Panc1 (cell line): ENCODE results near the gene NOS3. TPM values are rescaled to one million over a fixed set of nuclear protein-coding genes. Genes with fewer than 3 reads are reported as not detected.

ENCODE experiments used
- ATAC-seq: fragments of 200-7000 bp; cut with Tn5 transposase; 2 replicates; pipeline ENCODE4 v1.9.1; 2020; ENCODE audit warnings: mild to moderate bottlenecking, moderate library complexity
- BruUV-seq: library from RNA; stranded (reverse); fragments of 400-500 nt; replicated peaks from 2 replicates; lab custom pipeline; 2021; lab: Mats Ljungman, UMichigan
- CTCF ChIA-PET: fragments of 300-600 bp; sonication (Branson Sonifier 250); formaldehyde crosslinking; loops from one replicate; lab custom pipeline; 2022; ENCODE audit warnings: antibody characterized with exemption; lab: Charles Lee
- POLR2A ChIA-PET: fragments of 300-600 bp; sonication (Branson Sonifier 250); formaldehyde crosslinking; loops from one replicate; lab custom pipeline; 2022; ENCODE audit warnings: antibody characterized with exemption; lab: Charles Lee
- DNase-seq: peaks from one replicate; pipeline ENCODE4 v3.0.0-alpha.2; 2010; ENCODE audit warnings: low read depth, low spot score
- H3K27ac ChIP-seq: 2 replicates; pipeline ENCODE4 v1.5.1; 2011; ENCODE audit warnings: mild to moderate bottlenecking, low read length, inconsistent platforms
- H3K27me3 ChIP-seq: fragments of 200-500 bp; sonication (Bioruptor generic); 2 replicates; pipeline ENCODE4 v1.6.0; 2014; ENCODE audit warnings: low read length, inconsistent platforms; ENCODE audit not compliant: control insufficient read depth, insufficient read depth
- H3K36me3 ChIP-seq: fragments of 200-500 bp; sonication (Bioruptor generic); 2 replicates; pipeline ENCODE4 v1.5.1; 2014; ENCODE audit warnings: inconsistent platforms, mild to moderate bottlenecking, low read length, moderate library complexity; ENCODE audit not compliant: control insufficient read depth, insufficient read depth
- H3K4me1 ChIP-seq: 2 replicates; pipeline ENCODE4 v1.5.1; 2011; ENCODE audit warnings: inconsistent platforms, mild to moderate bottlenecking, low read length, moderate library complexity; ENCODE audit not compliant: control insufficient read depth, insufficient read depth
- H3K4me3 ChIP-seq, 2 experiments: 2 replicates each; pipeline ENCODE4 v1.5.1; 2011 to 2012; ENCODE audit warnings: low read depth in 2 of 2, low read length in 2 of 2, mild to moderate bottlenecking in 2 of 2, inconsistent platforms in 1 of 2, moderate library complexity in 1 of 2
- H3K9me3 ChIP-seq: fragments of 200-500 bp; sonication (Bioruptor generic); 2 replicates; pipeline ENCODE4 v1.5.1; 2014; ENCODE audit warnings: low read depth, mild to moderate bottlenecking, inconsistent platforms, low read length, moderate library complexity; ENCODE audit not compliant: control insufficient read depth, insufficient read depth
- POLR2AphosphoS5 ChIP-seq: IDR thresholded peaks from 2 replicates; pipeline ENCODE4 v1.6.1; 2012; ENCODE audit warnings: mild to moderate bottlenecking, low read depth, low read length, moderate library complexity
- REST ChIP-seq, 2 experiments: IDR thresholded peaks; 2 replicates each; pipeline ENCODE4 v1.6.1; 2011 to 2012; ENCODE audit warnings: low read depth in 2 of 2, control low read depth in 1 of 2, low read length in 1 of 2, mild to moderate bottlenecking in 1 of 2, moderate library complexity in 1 of 2; ENCODE audit not compliant: insufficient read depth in 1 of 2
- SIN3A ChIP-seq: IDR thresholded peaks from 2 replicates; pipeline ENCODE4 v1.6.1; 2012; ENCODE audit warnings: low read depth, mild to moderate bottlenecking, low read length, moderate library complexity, borderline replicate concordance; ENCODE audit not compliant: insufficient read depth
- TCF7L2 ChIP-seq: IDR thresholded peaks from 2 replicates; pipeline ENCODE4 v1.6.1; 2011; ENCODE audit warnings: mild to moderate bottlenecking, low read depth, low read length, inconsistent platforms
- in situ Hi-C: cut with HindIII; loops from 2 replicates; pipeline ENCODE4 v1.10.0; 2016; ENCODE audit warnings: low sequenced_read_pairs, low pct_unique_long_range_greater_than_20kb
- intact Hi-C: fragments of 100-400 bp; cut with micrococcal nuclease; formaldehyde crosslinking; loops from one replicate; pipeline ENCODE4 v1.10.0; 2022; ENCODE audit not compliant: unreplicated experiment
- total RNA-seq: library from RNA; stranded (reverse); gene quantifications from one replicate; pipeline ENCODE4 v1.2.1, GENCODE V29; 2021; ENCODE audit not compliant: unreplicated experiment
- TF ChIP-seq, protein P1 (sequence below): fragments of 450-650 bp; IDR thresholded peaks from 2 replicates; pipeline ENCODE4 v1.5.1; 2017; ENCODE audit warnings: mild to moderate bottlenecking

The NOS3 gene
- total RNA-seq, 1 experiment from 2014 or later: 3.1 TPM

- Histone ChIP-seq H3K4me1 (no peaks in the 10 kb centered on the region), H3K27me3 (no peaks in the 10 kb centered on the region), H3K9me3 (no peaks in the 10 kb centered on the region), H3K4me3 (no peak overlapping the region), H3K27ac (no peak overlapping the region), H3K36me3 (no peaks in the 10 kb centered on the region)
- TF ChIP-seq TCF7L2 (no peak), POLR2AphosphoS5 (no peak), REST (IDR thresholded peaks at IDR 0.05; ENCODE audit: insufficient read depth in 1 of 2, low read depth in 2 of 2, low read length in 1 of 2) (no peak), SIN3A (no peak)
- TF ChIP-seq, protein P1, sequence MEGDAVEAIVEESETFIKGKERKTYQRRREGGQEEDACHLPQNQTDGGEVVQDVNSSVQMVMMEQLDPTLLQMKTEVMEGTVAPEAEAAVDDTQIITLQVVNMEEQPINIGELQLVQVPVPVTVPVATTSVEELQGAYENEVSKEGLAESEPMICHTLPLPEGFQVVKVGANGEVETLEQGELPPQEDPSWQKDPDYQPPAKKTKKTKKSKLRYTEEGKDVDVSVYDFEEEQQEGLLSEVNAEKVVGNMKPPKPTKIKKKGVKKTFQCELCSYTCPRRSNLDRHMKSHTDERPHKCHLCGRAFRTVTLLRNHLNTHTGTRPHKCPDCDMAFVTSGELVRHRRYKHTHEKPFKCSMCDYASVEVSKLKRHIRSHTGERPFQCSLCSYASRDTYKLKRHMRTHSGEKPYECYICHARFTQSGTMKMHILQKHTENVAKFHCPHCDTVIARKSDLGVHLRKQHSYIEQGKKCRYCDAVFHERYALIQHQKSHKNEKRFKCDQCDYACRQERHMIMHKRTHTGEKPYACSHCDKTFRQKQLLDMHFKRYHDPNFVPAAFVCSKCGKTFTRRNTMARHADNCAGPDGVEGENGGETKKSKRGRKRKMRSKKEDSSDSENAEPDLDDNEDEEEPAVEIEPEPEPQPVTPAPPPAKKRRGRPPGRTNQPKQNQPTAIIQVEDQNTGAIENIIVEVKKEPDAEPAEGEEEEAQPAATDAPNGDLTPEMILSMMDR: no peak
- intact Hi-C loops (no loop called here), in situ Hi-C loops (no loop called here)
- no TSS peak for BruUV-seq
- POLR2A ChIA-PET: interaction anchor here (0.5 kb wide), 1 partner anchor 128 kb away, joined by 3 read pairs; no protein-coding TSS in a partner anchor
- DNase-seq: no peak
- CTCF ChIA-PET: no interaction called here
- no peak for ATAC-seq
Measured at GRCh38 chr7:150943453-150943814, 47.4 kb upstream of the NOS3 start.

DNA sequence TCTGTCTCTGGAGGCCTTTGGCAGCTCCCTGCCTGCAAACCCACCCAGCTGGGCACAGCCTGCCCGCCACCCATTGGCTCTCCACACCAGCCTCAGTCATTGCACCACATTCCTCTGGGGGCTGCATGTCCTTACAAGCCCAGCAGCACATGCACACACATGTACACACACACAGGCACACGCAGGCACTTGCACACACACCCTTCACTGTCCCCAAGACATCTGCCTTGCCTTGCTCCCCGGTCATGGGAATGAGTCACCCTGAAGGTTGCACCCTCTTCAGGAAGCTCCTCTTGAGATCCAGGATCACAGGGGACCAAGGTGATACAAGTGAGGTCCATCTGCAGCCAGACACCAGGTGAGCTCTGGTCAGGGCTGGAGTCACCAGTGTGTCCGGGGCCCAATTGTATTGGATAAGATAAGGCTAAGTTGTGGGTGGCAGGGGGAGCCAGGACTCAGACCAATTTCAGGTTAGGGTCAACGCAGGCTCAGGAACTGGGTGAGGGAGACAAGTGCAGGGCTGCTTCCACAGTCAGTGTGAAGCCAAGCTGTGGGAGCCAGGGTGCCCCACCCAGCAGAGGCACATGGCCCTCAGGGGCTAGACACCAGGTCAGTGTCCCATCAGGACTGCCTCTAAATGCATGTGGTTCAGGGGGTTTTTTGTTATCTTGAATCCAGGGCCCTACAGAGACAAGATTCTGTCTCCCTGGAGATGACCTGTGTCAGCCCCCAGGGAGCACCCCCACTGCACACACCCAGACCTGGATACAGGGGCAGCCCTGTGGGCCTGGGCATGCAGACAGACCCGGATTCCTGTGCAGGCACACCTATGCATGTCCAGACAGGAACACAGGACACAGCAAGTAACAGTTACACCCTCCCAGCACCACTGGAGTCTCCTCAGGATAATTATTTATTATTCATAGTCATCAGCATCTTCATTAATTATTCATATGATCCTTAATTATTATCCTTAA lies 46.5 kb upstream of the NOS3 start:
- TF ChIP-seq, protein P1: no peak
- TF ChIP-seq POLR2AphosphoS5 (no peak), REST (IDR thresholded peaks at IDR 0.05; ENCODE audit: insufficient read depth in 1 of 2, low read depth in 2 of 2, low read length in 1 of 2) (no peak), SIN3A (no peak), TCF7L2 (no peak)
- BruUV-seq: no TSS peak
- no peak for ATAC-seq
- in situ Hi-C loops: no loop called here
- ChIA-PET POLR2A (interaction anchor here (0.6 kb wide), 1 partner anchor 109 kb away, joined by 6 read pairs; no protein-coding TSS in a partner anchor), CTCF (no interaction called here)
- no peak for DNase-seq
- intact Hi-C loops: no loop called here
- H3K36me3 ChIP-seq: no peaks in the 10 kb centered on the region
- H3K4me3 ChIP-seq: no peak overlapping the region
- H3K9me3 ChIP-seq: no peaks in the 10 kb centered on the region
- no peak overlapping the region for H3K27ac ChIP-seq
- H3K27me3 ChIP-seq: no peaks in the 10 kb centered on the region
- H3K4me1 ChIP-seq: no peaks in the 10 kb centered on the region
